Neural cell (in vitro differentiated cells): ENCODE data around the gene CDH12.

Source experiments
- CTCF ChIP-seq: fragments of 450-650 bp; IDR thresholded peaks from 2 replicates; pipeline ENCODE4 v1.5.1; 2014; ENCODE audit warnings: antibody characterized with exemption, mild to moderate bottlenecking, moderate library complexity; ENCODE audit not compliant: poor library complexity, severe bottlenecking
- EP300 ChIP-seq: fragments of 450-650 bp; conservative IDR thresholded peaks from 2 replicates; pipeline ENCODE4 v1.6.1; 2014; ENCODE audit warnings: antibody characterized with exemption, mild to moderate bottlenecking, moderate library complexity; ENCODE audit not compliant: poor library complexity, severe bottlenecking
- EZH2 ChIP-seq: fragments of 200-600, 300-800 bp; shearing (Covaris generic), sonication (generic); IDR thresholded peaks from 2 replicates; pipeline ENCODE4 v1.6.1; 2014; ENCODE audit warnings: antibody characterized with exemption, low read length, borderline replicate concordance, mild to moderate bottlenecking; ENCODE audit not compliant: insufficient read depth, poor library complexity, severe bottlenecking
- MXI1 ChIP-seq: fragments of 450-650 bp; conservative IDR thresholded peaks from 2 replicates; pipeline ENCODE4 v1.6.1; 2014; ENCODE audit warnings: antibody characterized with exemption, mild to moderate bottlenecking; ENCODE audit not compliant: poor library complexity, severe bottlenecking
- POLR2AphosphoS5 ChIP-seq: IDR thresholded peaks from 2 replicates; pipeline ENCODE4 v1.6.1; 2012
- RAD21 ChIP-seq: fragments of 450-650 bp; conservative IDR thresholded peaks from 2 replicates; pipeline ENCODE4 v1.6.1; 2014; ENCODE audit warnings: antibody characterized with exemption, mild to moderate bottlenecking, moderate library complexity
- REST ChIP-seq: IDR thresholded peaks from 2 replicates; pipeline ENCODE4 v1.6.1; 2012; ENCODE audit warnings: borderline replicate concordance
- SMC3 ChIP-seq: fragments of 450-650 bp; conservative IDR thresholded peaks from 2 replicates; pipeline ENCODE4 v1.6.1; 2014; ENCODE audit warnings: antibody characterized with exemption, mild to moderate bottlenecking, moderate library complexity; ENCODE audit not compliant: poor library complexity

- TF ChIP-seq CTCF (no peak), MXI1 (no peak), REST (no peak), EZH2 (no peak), EP300 (no peak), POLR2AphosphoS5 (no peak), RAD21 (no peak), SMC3 (no peak)
Observed at GRCh38 chr5:22751536-22751935, 101.6 kb downstream of the CDH12 start.
